GM21447 (cell line): ENCODE data around the gene FOCAD.
A peak's percentile ranks its signal among the peaks of the same experiment; 100 is the strongest.
"Not testable (repeated sequence)": the region's sequence is repeated elsewhere in the genome, so short reads cannot be mapped to it uniquely, and the experiment has no call there.

Experiments used
- ATAC-seq: cut with Tn5 transposase; IDR thresholded peaks from one replicate; pipeline ENCODE4 v1.9.1; 2021; ENCODE audit not compliant: unreplicated experiment

FOCAD gene

GRCh38 chr9:20671635-20672034 is 12.4 kb upstream of the FOCAD start:
- no peak for ATAC-seq

- ATAC-seq, result not testable (repeated sequence)
Observed at GRCh38 chr9:20673537-20673936, 10.5 kb upstream of the FOCAD start.

- ATAC-seq, result no peak
Observed at GRCh38 chr9:20681467-20681866, 2.6 kb upstream of the FOCAD start.

GRCh38 chr9:20683351-20684034 is 566 bp upstream of the FOCAD start:
- ATAC-seq, result peak; percentile 13

- no peak for ATAC-seq
Observed at GRCh38 chr9:20684875-20685696, 1.0 kb downstream of the FOCAD start.

- ATAC-seq, result no peak
Observed at GRCh38 chr9:20685769-20686168, 1.7 kb downstream of the FOCAD start.

- ATAC-seq, result no peak
Observed at GRCh38 chr9:20689833-20690232, 5.8 kb downstream of the FOCAD start.

- ATAC-seq, result no peak
Observed at GRCh38 chr9:20692554-20692953, 8.5 kb downstream of the FOCAD start.

GRCh38 chr9:20693068-20693467 is 9.0 kb downstream of the FOCAD start:
- ATAC-seq, result no peak

GRCh38 chr9:20694248-20694647 is 10.2 kb downstream of the FOCAD start:
- ATAC-seq, result no peak

- no peak for ATAC-seq
Observed at GRCh38 chr9:20697021-20697719, 13.1 kb downstream of the FOCAD start.

GRCh38 chr9:20698782-20699181 is 14.7 kb downstream of the FOCAD start:
- no peak for ATAC-seq

GRCh38 chr9:20701060-20701459 is 17.0 kb downstream of the FOCAD start:
- no peak for ATAC-seq

GRCh38 chr9:20702570-20702969 is 18.5 kb downstream of the FOCAD start:
- no peak for ATAC-seq

GRCh38 chr9:20703146-20703545 is 19.1 kb downstream of the FOCAD start:
- ATAC-seq, result no peak

- ATAC-seq, result no peak
Observed at GRCh38 chr9:20707708-20708107, 23.6 kb downstream of the FOCAD start.

GRCh38 chr9:20713172-20713571 is 29.1 kb downstream of the FOCAD start:
- ATAC-seq, result no peak

- no peak for ATAC-seq
Observed at GRCh38 chr9:20714442-20715415, 30.7 kb downstream of the FOCAD start.

GRCh38 chr9:20722221-20722620 is 38.2 kb downstream of the FOCAD start:
- ATAC-seq, result no peak

- ATAC-seq, result no peak
Observed at GRCh38 chr9:20725675-20726074, 41.6 kb downstream of the FOCAD start.

- no peak for ATAC-seq
Observed at GRCh38 chr9:20726144-20726543, 42.1 kb downstream of the FOCAD start.
